GM19438 (cell line): ENCODE data around the gene SFXN1.
"Not testable (repeated sequence)": the region's sequence is repeated elsewhere in the genome, so short reads cannot be mapped to it uniquely, and the experiment has no call there.

ENCODE experiments used
- ATAC-seq: cut with Tn5 transposase; IDR thresholded peaks from one replicate; pipeline ENCODE4 v1.9.1; 2021; ENCODE audit warnings: low read depth; ENCODE audit not compliant: unreplicated experiment

SFXN1 gene

GRCh38 chr5:175493260-175493659, 14.9 kb downstream of the SFXN1 start:
- ATAC-seq: no peak

GRCh38 chr5:175493726-175494125, 15.4 kb downstream of the SFXN1 start:
- no peak for ATAC-seq

- no peak for ATAC-seq
These were observed 16.2 kb downstream of the SFXN1 start for GRCh38 chr5:175494264-175495183.

GRCh38 chr5:175501759-175502158, 23.4 kb downstream of the SFXN1 start:
- no peak for ATAC-seq

GRCh38 chr5:175507671-175508070, 29.3 kb downstream of the SFXN1 start:
- ATAC-seq: not testable (repeated sequence)

- no peak for ATAC-seq
These were observed 30.5 kb downstream of the SFXN1 start for GRCh38 chr5:175508896-175509295.

- no peak for ATAC-seq
These were observed 34.9 kb downstream of the SFXN1 start for GRCh38 chr5:175513297-175513696.

GRCh38 chr5:175513726-175514125, 35.4 kb downstream of the SFXN1 start:
- no peak for ATAC-seq

- no peak for ATAC-seq
These were observed 38.8 kb downstream of the SFXN1 start for GRCh38 chr5:175516933-175517823.

GRCh38 chr5:175517824-175518450, 39.6 kb downstream of the SFXN1 start:
- no peak for ATAC-seq

- no peak for ATAC-seq
These were observed 40.6 kb downstream of the SFXN1 start for GRCh38 chr5:175519006-175519405.

GRCh38 chr5:175520321-175520720, 42.0 kb downstream of the SFXN1 start:
- ATAC-seq: no peak

- ATAC-seq: no peak
These were observed 42.5 kb downstream of the SFXN1 start for GRCh38 chr5:175520873-175521272.

GRCh38 chr5:175521313-175521833, 43.0 kb downstream of the SFXN1 start:
- no peak for ATAC-seq

- no peak for ATAC-seq
These were observed 44.9 kb downstream of the SFXN1 start for GRCh38 chr5:175523292-175523691.

- no peak for ATAC-seq
These were observed 45.9 kb downstream of the SFXN1 start for GRCh38 chr5:175524211-175524610.

- ATAC-seq: no peak
These were observed 48.3 kb downstream of the SFXN1 start for GRCh38 chr5:175526691-175527090.

GRCh38 chr5:175531361-175531760, 53.0 kb downstream of the SFXN1 start:
- no peak for ATAC-seq

- ATAC-seq: peak; percentile 95
These were observed 55.9 kb downstream of the SFXN1 start for GRCh38 chr5:175534070-175534932.

GRCh38 chr5:175535331-175535730, 57.0 kb downstream of the SFXN1 start:
- not testable (repeated sequence) for ATAC-seq
